AG09319 (cell line): ENCODE results near the gene FARSA.
A peak's percentile ranks its signal among the peaks of the same experiment; 100 is the strongest.

Experiments used
- DNase-seq: peaks from one replicate; pipeline ENCODE4 v3.0.0-alpha.2; 2010; ENCODE audit warnings: low read depth; ENCODE audit errors: extremely low read depth
- TF ChIP-seq, protein P1 (sequence below): IDR thresholded peaks from 2 replicates; pipeline ENCODE4 v1.5.1; 2011; ENCODE audit warnings: low read depth, mild to moderate bottlenecking, inconsistent platforms, low read length, moderate library complexity

FARSA gene

GRCh38 chr19:12886969-12887747 lies 46.4 kb downstream of the FARSA start, which contains the start of gene KLF1:
Gene KLF1, minus strand, starts transcription at chr19:12887201. Its CDS starts 61 bp downstream, at chr19:12887140.
- TF ChIP-seq, protein P1, sequence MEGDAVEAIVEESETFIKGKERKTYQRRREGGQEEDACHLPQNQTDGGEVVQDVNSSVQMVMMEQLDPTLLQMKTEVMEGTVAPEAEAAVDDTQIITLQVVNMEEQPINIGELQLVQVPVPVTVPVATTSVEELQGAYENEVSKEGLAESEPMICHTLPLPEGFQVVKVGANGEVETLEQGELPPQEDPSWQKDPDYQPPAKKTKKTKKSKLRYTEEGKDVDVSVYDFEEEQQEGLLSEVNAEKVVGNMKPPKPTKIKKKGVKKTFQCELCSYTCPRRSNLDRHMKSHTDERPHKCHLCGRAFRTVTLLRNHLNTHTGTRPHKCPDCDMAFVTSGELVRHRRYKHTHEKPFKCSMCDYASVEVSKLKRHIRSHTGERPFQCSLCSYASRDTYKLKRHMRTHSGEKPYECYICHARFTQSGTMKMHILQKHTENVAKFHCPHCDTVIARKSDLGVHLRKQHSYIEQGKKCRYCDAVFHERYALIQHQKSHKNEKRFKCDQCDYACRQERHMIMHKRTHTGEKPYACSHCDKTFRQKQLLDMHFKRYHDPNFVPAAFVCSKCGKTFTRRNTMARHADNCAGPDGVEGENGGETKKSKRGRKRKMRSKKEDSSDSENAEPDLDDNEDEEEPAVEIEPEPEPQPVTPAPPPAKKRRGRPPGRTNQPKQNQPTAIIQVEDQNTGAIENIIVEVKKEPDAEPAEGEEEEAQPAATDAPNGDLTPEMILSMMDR = no peak
- no peak for DNase-seq

DNA sequence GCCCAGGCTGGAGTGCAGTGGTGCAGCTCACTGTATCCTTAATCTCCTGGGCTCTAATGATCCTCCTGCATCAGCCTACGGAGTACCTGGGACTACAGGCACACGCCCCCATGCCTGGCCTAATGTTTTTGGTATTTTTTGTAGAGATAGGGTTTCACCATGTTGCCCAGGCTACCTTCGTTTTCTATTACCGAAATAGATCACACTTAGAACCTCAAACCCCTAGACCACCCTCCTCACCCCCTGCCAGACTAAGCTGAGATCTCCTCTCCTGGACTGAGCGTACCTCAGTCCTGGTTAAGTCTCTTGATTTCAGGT lies 46.9 kb downstream of the FARSA start:
- DNase-seq = no peak
- TF ChIP-seq, protein P1 = no peak

DNA sequence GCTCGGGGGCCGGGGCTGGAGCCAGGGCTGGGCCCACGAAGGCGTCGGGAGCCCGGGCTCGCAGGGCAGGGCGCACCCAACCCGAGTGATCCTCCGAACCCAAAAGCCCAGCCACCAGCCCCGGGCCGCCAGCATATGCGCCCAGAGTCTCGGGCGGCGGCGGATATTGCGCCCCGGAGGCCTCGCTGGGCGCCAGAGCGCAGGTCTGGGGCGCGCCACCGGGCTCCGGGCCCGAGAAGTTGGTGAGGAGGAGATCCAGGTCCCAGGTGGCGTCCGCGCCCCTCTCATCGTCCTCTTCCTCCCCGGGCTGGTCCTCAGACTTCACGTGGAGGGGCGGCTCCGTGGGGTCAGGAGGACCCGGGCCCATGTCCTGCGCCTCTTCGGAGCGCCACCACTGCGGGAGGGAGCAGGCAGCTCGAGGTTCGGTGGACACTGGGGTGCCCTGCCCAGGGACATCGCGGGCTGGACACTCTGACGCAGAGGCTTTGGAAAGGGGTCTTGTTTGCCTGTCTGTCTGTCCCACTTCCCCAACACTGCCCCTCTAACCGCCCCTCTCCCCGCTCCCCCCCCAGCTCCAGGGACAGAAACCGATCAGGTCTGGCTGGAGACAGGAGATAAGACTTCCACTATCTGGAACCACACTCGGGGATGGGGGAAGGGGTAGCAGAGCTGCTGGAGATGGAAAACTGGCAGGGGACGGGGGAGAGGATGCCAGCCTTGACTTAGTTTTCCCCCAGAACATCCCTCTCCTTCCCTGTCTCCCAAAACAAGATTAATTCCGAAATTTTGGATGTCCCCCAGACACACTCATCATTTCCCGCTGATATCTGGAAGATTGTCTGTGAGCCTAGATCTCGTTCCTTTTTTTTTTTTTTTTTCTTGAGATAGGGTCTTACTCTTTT lies 47.5 kb downstream of the FARSA start:
- DNase-seq = no peak
- TF ChIP-seq, protein P1 = no peak

DNA sequence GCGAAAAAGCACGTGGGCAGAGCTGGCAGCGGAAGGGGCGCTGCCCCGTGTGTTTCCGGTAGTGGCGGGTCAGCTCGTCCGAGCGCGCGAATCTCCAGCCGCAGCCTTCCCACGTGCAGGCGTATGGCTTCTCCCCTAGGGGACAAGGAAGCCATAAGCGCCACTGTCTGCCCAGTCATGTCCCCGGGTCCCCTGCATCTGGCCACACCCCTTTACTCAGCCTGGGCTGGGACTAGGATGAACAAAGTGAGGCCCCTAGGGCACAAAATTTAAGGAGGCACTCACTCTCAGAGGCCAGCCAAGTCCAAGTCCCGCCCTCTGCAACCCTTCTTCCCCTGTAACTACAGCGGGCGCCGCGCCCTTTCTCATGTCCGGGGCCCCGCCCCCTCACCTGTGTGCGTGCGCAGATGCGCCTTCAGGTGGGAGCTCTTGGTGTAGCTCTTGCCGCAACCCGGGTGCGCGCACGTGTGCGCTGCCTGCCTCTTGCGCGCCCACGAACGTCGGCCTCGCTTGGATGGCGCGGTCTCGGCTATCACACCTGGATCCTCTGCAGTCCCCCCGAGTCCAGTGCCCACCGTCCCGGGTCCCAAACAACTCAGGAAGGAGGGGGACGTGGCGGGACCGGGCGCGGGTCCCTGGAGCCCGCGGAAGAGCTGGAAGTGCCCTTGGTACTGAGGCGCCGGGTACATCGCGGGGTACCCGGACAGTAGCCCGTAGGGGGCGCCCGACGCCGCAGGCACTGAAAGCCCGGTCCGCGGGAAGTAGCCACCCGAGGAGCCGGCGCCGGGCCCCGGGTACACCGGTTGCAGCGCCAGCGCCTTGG lies 48.4 kb downstream of the FARSA start:
- TF ChIP-seq, protein P1 = peak; percentile 55
- DNase-seq = no peak

- TF ChIP-seq, protein P1 = no peak
- no peak for DNase-seq
Measured at GRCh38 chr19:12884627-12884925, 48.9 kb downstream of the FARSA start.

DNA sequence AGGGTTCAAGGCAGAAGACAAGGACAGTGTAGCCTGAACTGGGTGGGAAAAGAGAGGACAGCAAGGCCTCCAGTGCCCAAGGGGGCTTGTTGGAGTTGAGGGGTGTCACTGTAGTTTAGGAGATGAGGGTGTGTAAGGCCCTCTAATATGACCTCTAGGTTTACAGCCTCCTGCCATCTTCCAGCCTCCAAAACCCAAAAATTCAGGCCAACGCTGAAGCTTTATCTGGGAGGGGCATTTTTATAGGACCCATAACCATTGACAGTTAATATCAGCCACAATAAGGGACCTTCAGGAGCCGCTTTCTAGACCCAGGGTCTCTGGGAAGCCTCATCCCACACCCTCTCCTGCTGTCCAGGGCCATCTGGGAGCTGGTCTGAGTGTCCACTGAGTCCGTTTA lies 49.3 kb downstream of the FARSA start:
- DNase-seq = no peak
- TF ChIP-seq, protein P1 = no peak
